ENCODE measurements around the gene TRIM41.
"Not testable (repeated sequence)": the region's sequence is repeated elsewhere in the genome, so short reads cannot be mapped to it uniquely, and the experiment has no call there.

TRIM41 gene

DNA sequence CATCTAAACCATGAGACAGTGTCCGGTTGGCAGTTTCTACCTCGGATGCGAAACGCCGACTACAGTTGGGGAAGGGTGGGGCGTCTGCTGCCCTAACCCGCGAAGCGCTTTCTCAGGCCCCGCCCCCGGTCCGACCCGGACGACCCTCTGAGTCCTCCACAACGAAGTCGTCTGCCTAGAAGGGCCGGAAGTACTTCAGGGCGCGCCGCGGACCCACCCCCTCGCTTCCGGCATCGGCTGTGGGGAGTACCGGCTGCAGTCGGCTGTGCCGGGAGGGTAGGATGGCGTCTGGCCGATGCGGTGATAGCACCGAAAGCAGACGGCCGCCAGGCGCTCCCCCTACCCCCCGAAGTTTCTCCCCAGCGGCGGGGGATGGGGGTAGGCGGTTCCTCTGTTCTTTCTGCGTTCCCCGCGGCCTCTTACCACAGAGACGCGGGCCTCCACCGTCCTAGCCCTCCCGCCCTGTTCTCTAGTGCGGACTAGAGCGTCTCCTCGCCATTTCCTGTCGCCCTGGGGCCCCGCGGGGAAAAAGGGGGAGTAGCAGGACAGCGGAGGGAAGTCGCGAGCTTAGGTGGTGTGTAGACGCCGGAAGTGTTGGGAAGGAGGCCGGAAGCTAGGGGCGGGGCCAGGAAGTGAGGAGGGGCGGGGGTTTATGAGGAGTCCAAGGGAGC, at the start of gene TRIM41:
Gene TRIM41 (plus strand): TSS at position 224 of the 671 bp plus-strand sequence. CDS start 719 bp downstream, outside the sequence.
- DNase-seq, result no peak

GRCh38 chr5:181173420-181174342, 49.4 kb upstream of the TRIM41 start:
- DNase-seq, result no peak

- no peak for DNase-seq
These were observed 46.7 kb upstream of the TRIM41 start for GRCh38 chr5:181176254-181176952.

GRCh38 chr5:181177559-181177958, 45.5 kb upstream of the TRIM41 start:
- DNase-seq, result not testable (repeated sequence)

DNA sequence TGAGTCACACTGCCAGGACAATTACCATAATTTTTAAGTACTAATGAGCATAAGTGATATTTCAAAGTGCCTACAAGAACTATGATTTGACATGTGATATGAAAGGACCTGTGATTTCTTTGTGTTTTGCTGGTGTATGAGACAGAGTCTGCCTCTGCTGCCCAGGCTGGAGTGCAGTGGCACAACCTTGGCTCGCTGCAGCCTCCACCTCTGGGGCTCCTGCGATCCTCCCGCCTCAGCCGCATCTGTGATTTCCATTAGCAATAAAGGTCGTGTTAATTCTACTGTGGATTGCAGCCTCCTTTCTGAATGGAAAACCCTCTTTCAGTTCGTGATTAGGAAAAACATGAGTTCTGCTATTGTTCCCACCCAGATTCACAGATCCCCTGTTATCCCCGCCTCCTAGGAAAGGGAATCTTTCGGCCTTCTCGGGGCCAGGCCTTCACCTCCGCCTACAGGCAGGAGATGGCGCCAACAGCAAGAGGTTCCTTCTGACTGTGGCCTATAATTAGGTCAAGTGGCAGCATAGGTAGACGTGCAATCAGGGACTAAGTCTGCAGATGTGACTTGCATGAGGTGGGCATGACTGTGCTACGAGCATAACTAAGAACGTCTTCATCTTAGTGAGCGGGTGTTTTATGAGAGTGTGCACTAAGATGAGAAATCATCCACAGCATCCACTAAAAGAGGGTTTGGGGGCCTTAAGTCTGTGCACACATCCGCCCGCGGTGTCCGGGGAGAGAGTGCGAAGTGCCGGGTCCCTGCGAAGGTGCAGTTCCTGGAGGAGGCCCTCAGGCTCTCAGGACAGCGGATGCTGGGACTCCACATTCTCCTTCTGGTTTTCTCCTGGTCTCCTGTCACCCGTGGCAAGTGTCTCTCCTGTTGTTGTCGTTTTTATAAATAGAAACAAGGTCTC, 41.2 kb upstream of the TRIM41 start:
- DNase-seq, result no peak

GRCh38 chr5:181182651-181183050, 40.4 kb upstream of the TRIM41 start:
- DNase-seq, result no peak

GRCh38 chr5:181184845-181185216, 38.2 kb upstream of the TRIM41 start:
- DNase-seq, result no peak

DNA sequence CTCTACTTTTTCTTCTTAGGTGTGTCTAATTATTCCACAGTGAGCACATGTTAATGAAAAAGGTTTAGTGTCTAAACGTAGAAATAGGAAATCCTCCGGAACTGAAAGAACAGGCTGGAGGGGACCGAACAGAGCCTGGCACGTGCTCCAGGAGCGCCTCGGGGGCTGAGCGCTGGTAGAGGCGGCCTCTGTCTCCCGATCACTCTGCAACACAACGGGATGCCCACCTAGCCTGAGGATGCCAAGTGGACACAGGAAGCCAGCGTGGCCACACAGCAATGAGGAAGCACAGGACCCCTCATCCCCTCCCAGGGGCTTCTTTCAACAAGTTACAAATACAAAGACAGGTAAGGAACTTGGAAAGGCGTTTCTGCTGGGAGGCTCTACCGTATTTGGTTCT, 37.5 kb upstream of the TRIM41 start:
- no peak for DNase-seq

- DNase-seq, result no peak
These were observed 37.1 kb upstream of the TRIM41 start for GRCh38 chr5:181186022-181186421.

- no peak for DNase-seq
These were observed 36.0 kb upstream of the TRIM41 start for GRCh38 chr5:181186986-181187499.

DNA sequence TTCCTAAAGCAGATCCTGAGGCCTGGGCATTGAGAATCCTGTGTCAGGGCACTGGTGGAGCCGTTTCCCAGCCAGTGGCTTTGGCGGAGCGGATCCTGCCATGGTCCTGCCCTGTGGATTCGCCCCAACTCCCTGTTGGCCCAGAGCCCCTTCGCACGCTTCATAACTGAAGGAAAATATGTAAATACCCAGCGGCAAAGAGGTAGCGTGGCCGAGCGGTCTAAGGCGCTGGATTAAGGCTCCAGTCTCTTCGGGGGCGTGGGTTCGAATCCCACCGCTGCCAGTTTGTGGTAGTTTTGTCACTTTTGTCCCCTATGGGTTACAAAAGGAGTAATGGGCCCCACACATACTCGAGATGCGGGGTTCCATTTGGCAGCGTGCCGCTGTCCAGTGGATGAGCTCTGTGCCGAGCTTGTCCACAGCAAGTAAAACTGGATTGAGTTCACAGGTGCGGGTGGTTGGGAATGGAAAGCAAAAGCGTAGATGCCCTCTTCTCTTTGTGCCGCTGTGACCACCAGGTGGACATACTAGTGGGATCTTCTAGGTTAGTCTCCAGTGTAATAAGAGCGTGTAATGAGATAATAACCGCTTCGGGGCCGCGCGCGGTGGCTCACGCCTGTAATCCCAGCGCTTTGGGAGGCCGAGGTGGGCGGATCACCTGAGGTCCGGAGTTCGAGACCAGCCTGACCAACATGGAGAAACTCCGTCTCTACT, 35.4 kb upstream of the TRIM41 start:
- DNase-seq, result no peak

DNA sequence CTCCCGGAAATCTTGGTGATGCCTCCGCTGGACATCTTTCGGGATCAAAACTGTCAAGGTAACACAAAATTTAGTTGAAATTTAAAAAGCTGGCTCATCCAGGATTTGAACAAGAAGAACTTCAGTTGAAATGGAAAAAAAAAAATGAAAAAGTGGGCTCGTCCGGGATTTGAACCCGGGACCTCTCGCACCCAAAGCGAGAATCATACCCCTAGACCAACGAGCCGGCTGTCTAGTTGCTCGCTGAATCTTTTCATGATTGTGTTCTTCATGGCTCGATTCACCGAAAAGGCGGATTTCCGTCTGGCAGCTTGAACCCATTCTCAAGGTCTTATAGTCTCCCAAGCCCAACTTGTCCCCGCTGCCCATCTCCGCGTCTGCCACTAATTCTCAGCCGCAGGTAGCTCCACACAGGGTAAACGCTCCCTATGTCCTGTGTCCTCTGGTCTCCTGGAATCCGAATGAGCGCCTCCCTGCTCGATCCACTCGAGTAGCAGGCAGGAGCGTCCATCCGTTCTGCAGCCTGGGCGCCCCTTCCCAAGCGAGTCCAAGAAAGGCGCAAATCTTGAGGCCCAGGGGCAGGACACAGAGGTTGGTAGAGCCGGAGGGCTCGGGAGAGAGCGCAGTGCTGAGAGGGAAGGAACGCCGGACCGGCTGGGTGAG, 34.2 kb upstream of the TRIM41 start:
- no peak for DNase-seq

DNA sequence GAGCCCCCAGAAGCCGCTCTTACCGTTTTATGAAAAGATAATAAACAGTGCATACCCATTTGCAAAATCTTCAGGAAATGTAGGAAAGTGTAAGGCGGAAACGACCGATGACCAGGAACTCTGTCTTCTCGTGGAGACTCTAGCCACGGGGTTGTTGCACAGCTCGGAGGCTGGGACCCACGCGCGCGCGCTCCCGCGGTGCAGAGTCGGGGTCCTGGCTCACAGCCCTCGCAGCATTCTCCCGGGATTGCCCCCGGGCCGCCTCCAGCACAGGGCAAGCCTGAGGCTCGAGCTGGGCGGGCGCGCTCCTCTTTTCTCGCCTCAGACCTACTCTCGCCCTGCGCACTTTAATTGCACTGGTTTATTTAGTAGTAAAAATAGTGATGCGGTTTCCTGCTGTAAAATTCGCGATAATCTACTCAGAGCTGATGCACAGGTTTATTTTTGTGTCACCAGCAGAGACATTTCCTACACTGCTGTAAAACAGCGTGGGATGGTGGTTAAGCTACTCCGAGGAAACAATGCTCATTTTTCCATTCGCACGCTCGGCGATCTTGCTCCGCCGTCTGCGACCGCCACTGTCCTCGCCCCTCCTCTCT, 33.6 kb upstream of the TRIM41 start:
- no peak for DNase-seq

- no peak for DNase-seq
These were observed 32.9 kb upstream of the TRIM41 start for GRCh38 chr5:181189962-181190710.

GRCh38 chr5:181190711-181191525, 32.2 kb upstream of the TRIM41 start:
- DNase-seq, result no peak

DNA sequence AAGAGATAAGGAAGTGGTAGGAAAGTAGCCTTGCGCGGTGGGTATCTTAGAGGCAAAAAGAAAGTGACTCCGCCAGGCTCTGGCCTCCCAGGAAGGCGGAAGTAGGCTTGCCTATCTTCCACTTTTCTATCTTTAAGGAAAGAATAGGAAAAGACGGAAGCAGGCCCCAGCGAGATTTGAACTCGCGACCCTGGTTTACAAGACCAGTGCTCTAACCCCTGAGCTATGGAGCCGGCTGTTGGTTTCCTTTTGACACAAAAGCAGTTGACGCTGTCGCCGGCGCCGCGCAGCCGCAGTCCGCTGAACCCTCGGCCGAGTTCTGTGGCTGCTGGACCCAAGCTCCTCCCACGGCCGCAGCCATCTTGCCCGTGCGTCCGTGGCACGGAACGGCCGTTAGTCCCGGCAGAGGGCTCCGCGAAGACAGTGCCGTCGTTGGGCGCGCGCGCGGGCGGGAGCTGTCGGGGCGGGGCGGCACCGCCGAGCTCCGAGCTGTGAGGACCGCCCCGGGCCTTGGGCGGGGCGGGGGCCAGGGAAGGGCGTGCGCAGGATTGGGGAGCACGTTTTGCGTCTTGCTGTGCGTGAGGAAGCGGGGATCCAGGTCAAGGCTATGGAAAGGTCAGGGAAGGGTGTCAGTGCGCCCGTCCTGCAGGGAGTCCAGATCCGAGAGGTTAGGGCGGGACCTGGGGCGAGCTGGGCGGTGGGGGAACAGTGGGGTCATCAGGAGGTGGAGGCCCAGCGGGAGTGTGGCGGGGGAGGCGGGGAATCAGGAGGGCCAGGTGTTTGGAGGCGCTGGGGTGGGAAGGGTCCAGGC, 31.4 kb upstream of the TRIM41 start:
- no peak for DNase-seq

DNA sequence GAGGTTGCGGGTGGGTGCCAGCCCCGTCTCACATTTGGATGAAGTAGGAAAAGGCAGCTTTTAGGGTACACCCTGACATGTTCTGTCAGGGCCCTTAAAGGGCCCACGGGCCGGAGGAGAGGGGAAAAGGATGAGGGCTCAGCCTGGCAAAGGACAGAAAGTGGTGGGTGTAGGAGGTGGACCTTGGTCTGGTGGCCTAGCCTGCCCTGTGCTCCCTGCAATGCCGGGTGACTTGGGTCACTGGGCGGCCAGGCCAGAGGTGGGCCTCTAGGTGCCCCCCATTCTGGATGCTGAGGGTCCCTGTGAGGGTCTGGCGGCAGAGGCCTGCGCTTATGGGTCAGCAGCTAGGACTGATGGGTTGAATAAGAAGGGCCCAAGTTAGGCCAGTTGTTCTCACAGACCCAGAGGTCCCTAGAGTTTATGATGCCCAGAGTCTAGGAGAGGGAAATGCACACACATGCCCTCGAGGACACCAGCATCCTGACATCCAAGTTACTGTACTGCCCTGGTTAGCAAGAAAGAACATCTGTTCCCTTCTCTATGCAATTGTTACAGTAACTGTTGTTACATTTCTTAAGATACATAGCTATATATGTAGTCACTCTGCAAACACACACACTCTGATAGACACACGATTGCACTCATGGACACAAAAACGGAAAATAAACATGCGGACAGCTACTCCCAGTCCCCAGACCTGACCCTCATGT, 30.6 kb upstream of the TRIM41 start:
- no peak for DNase-seq

Data from NCI-H1436 treated with DMSO at 0.1 percent for 48 hours (cell line).